Stimulated activated CD4-positive, alpha-beta T cell treated with anti-CD3 and anti-CD28 coated beads, Interleukin-4, amount 100 ng/mL, for 4 hours (primary cell): Measurements from ENCODE around the gene OR10H5.

Experiments
- DNase-seq, 2 experiments: peaks; one replicate each; pipeline ENCODE4 v3.0.0-alpha.2; 2020

The OR10H5 gene

DNA sequence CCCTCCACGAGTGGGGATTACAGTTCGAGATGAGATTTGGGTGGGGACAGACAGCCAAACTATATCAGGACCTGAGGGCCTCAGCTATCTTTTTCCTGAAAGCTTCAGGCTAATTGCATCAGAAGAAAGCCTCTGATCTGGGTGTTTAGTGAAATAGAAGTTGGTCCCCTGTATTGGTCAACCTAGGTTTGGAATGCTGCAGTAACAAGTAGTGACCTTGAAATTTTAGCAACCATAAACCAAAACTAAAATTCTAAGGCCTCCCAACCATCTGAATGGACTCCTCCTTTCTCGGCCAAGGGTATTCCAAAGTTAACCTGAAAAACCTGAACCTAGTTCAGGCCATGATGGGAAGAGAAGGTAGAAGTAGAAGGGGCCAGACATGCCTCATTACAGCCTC lies 62.9 kb downstream of the OR10H5 start:
- DNase-seq: no peak
